Tibial nerve (tissue), 4 donors: ENCODE measurements around the gene RANBP3. TPM values are rescaled to one million over a fixed set of nuclear protein-coding genes. Genes with fewer than 3 reads are reported as not detected.
A peak's percentile ranks its signal among the peaks of the same experiment; 100 is the strongest.

Experiments used
- DNase-seq, 2 donors: peaks; one replicate each; pipeline ENCODE4 v3.0.0-alpha.2; 2019; ENCODE audit warnings: low spot score in 2 of 2
- H3K27ac ChIP-seq, 4 donors: fragments of 200-600 bp; sonication (generic) in 3 of 4; one replicate each; pipeline ENCODE4 v1.5.1; 2017 to 2019; ENCODE audit warnings: mild to moderate bottlenecking in 1 of 4
- H3K27me3 ChIP-seq, 2 donors: fragments of 200-600 bp; sonication (generic) in 1 of 2; one replicate each; pipeline versions ENCODE4 v1.5.1 to v1.6.0; 2017 to 2019
- H3K36me3 ChIP-seq, 3 donors: fragments of 200-600 bp; sonication (generic); one replicate each; pipeline ENCODE4 v1.5.1; 2018 to 2019
- H3K4me1 ChIP-seq, 4 donors: fragments of 200-600 bp; sonication (generic) in 3 of 4; one replicate each; pipeline ENCODE4 v1.5.1; 2017 to 2019
- H3K4me3 ChIP-seq, 4 donors: fragments of 200-600 bp; sonication (generic) in 3 of 4; one replicate each; pipeline ENCODE4 v1.5.1; 2017 to 2019; ENCODE audit warnings: mild to moderate bottlenecking in 1 of 4, moderate library complexity in 1 of 4
- H3K9me3 ChIP-seq, 4 donors: fragments of 200-600 bp; sonication (generic) in 3 of 4; one replicate each; pipeline ENCODE4 v1.5.1; 2017 to 2019
- CTCF ChIP-seq, 5 experiments: fragments of 200-600 bp in 3 of 5; fragments of 450-650 bp in 2 of 5; sonication (generic) in 3 of 5; IDR thresholded peaks; one replicate each; pipeline ENCODE4 v1.5.1; 2016 to 2019; ENCODE audit warnings: antibody characterized with exemption in 5 of 5, mild to moderate bottlenecking in 3 of 5, moderate library complexity in 2 of 5
- EP300 ChIP-seq, 2 donors: sonication (generic); formaldehyde crosslinking; IDR thresholded peaks; one replicate each; pipeline ENCODE4 v1.6.1; 2017; ENCODE audit warnings: antibody characterized with exemption in 2 of 2, mild to moderate bottlenecking in 1 of 2
- POLR2A ChIP-seq, 2 donors: fragments of 450-650 bp; IDR thresholded peaks; one replicate each; pipeline ENCODE4 v1.6.1; 2017; ENCODE audit warnings: antibody characterized with exemption in 2 of 2, mild to moderate bottlenecking in 2 of 2, moderate library complexity in 2 of 2
- WGBS, 2 donors: methylation state at CpG; one replicate each; pipeline ENCODE4 v1.1.5; 2018; 5-methylcytosine and 5-hydroxymethylcytosine counted together
- total RNA-seq, 4 donors: library from RNA; depleted of rRNA; stranded (reverse); fragments of >200 nt; gene quantifications; one replicate each; pipeline ENCODE4 v1.1.0, GENCODE V29; 2016

Gene RANBP3
- total RNA-seq, 4 donors from 2014 or later: 75.4 to 129 (median 95.6) TPM

- peaks cover 0 to 5% (median 0%) of the 10 kb centered on the region in 3 donors for H3K36me3 ChIP-seq
- DNase-seq: peak; percentile 43 to 77
- no peaks in the 10 kb centered on the region for H3K9me3 ChIP-seq
- no peak overlapping the region for H3K4me3 ChIP-seq
- TF ChIP-seq EP300 (IDR thresholded peaks at IDR 0.05) (peak; percentile 41 to 62), POLR2A (IDR thresholded peaks at IDR 0.05) (peak in 1 of 2 donors; percentile 20), CTCF (IDR thresholded peaks at IDR 0.05) (peak; percentile 78 to 92 (median 83))
- H3K27ac ChIP-seq: peak overlapping the region; percentile 9 to 86 (median 77)
- H3K27me3 ChIP-seq: no peaks in the 10 kb centered on the region
- peaks cover 5 to 85% (median 35%) of the 10 kb centered on the region in 4 donors for H3K4me1 ChIP-seq
- 7 to 10% methylated on average over 10 of the region's 10 CpGs for WGBS, 2 donors
Measured at GRCh38 chr19:5967994-5968430, 9.9 kb downstream of the RANBP3 start.

DNA sequence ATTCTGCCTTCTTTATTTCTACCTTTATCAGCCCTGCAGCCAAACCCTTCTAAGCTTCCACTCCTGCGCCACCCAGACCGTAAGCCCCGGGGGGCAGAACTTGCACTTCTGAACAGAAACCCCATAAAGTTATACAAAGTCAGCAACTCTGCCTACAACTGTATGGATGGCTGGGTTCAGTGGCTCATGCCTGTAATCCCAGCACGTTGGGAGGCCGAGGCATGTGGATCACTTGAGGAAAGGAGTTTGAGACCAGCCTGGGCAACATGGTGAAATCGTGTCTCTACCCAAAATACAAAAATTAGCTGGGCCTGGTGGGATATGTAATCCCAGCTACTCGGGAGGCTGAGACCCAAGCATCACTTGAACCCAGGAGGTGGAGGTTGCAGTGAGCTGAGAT, 10.4 kb downstream of the RANBP3 start:
- Histone ChIP-seq H3K9me3 (no peaks in the 10 kb centered on the region), H3K36me3 (peaks cover 0 to 5% (median 0%) of the 10 kb centered on the region in 3 donors), H3K27me3 (no peaks in the 10 kb centered on the region), H3K4me3 (no peak overlapping the region), H3K4me1 (peaks cover 5 to 85% (median 39%) of the 10 kb centered on the region in 4 donors), H3K27ac (peak overlapping the region in 3 of 4 donors; percentile 73 to 86 (median 81))
- DNase-seq: no peak
- WGBS, 2 donors: 56 to 61% methylated on average over 7 of the region's 7 CpGs
- TF ChIP-seq EP300 (IDR thresholded peaks at IDR 0.05): no peak
- no peak for TF ChIP-seq CTCF (IDR thresholded peaks at IDR 0.05)
- no peak for TF ChIP-seq POLR2A (IDR thresholded peaks at IDR 0.05)

GRCh38 chr19:5966941-5967340, 11.0 kb downstream of the RANBP3 start:
- Histone ChIP-seq H3K4me1 (peaks cover 5 to 85% (median 45%) of the 10 kb centered on the region in 4 donors), H3K27ac (peak overlapping the region; percentile 20 to 86 (median 78)), H3K4me3 (no peak overlapping the region), H3K27me3 (no peaks in the 10 kb centered on the region), H3K9me3 (no peaks in the 10 kb centered on the region), H3K36me3 (peaks cover 0 to 5% (median 0%) of the 10 kb centered on the region in 3 donors)
- WGBS, 2 donors: 85 to 86% methylated on average over 9 of the region's 9 CpGs
- DNase-seq: no peak
- TF ChIP-seq POLR2A (IDR thresholded peaks at IDR 0.05): no peak
- TF ChIP-seq CTCF (IDR thresholded peaks at IDR 0.05): no peak
- no peak for TF ChIP-seq EP300 (IDR thresholded peaks at IDR 0.05)

DNA sequence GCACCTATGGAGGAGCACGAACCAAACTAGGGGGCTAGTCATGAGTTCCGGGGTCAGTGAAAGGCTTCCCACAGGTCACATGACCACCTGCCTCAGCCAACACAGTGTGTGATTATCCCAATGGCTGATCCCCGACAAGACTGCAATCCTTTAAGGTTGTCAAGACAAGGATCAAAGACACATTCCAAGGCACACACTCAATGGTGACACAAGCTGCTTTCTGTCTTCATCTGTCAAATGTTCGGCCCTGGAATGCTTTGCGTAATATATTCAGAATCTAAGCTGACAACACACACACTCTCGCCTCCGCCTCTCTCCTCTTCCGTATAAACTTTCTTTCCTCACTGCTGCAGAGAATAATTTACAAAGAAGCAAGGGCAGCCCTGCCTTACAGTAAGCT, 11.7 kb downstream of the RANBP3 start:
- DNase-seq: no peak
- Histone ChIP-seq H3K4me1 (peaks cover 5 to 90% (median 53%) of the 10 kb centered on the region in 4 donors), H3K27ac (peak overlapping the region; percentile 55 to 86 (median 78)), H3K36me3 (peaks cover 0 to 5% (median 0%) of the 10 kb centered on the region in 3 donors), H3K4me3 (no peak overlapping the region), H3K9me3 (no peaks in the 10 kb centered on the region), H3K27me3 (no peaks in the 10 kb centered on the region)
- TF ChIP-seq EP300 (IDR thresholded peaks at IDR 0.05) (peak in 1 of 2 donors; percentile 23), POLR2A (IDR thresholded peaks at IDR 0.05) (no peak)
- WGBS, 2 donors: 34 to 43% methylated on average over 8 of the region's 8 CpGs

DNA sequence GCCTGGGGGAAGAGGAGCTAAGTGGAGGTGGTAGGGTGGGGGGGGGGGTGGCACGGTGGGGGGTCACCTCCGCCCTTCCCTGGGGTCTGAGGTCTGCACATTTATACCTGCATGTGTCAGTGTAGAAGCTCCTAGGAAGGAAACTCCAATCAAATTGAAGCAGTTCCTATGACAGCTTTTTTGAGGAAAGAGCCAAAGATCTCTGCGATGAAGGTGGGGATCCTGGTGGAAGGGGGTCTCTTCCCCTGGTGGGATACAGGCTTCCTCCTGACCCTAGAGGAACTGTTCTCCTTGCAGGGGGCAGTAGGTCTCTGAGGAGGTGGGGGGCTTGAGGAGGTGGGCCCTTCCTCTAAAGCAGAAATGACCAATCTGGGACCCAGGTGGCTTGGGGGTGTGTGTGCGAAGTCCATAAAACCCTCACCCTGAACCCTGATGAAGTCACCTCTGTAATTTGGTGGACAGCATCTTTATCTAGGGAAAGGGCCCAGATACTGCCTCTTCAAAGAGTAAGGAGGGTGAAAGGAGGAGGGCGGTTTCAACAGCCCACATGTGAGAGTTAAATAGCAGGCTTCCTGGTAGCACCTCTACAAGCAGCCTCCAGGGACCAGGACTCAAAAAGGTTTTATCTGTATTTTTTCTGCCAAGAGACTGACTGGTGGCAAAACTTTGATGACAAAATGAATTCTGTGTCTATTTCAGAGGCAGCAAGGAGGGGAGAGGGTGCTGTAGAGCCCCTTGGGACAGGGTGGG, 12.9 kb downstream of the RANBP3 start:
- TF ChIP-seq POLR2A (IDR thresholded peaks at IDR 0.05) (no peak), CTCF (IDR thresholded peaks at IDR 0.05) (no peak), EP300 (IDR thresholded peaks at IDR 0.05) (no peak)
- DNase-seq: no peak
- WGBS, 2 donors: 90 to 94% methylated on average over 4 to 5 of the region's 5 CpGs
- no peaks in the 10 kb centered on the region for H3K9me3 ChIP-seq
- H3K36me3 ChIP-seq: peaks cover 0 to 5% (median 0%) of the 10 kb centered on the region in 3 donors
- H3K4me1 ChIP-seq: peaks cover 12 to 100% (median 65%) of the 10 kb centered on the region in 4 donors
- no peaks in the 10 kb centered on the region for H3K27me3 ChIP-seq
- H3K4me3 ChIP-seq: no peak overlapping the region
- peak overlapping the region in 3 of 4 donors; percentile 9 to 86 (median 13) for H3K27ac ChIP-seq
